HCEC 1CT (cell line): Measurements from ENCODE around the gene FAM170A.

ENCODE experiments used
- DNase-seq: peaks from one replicate; pipeline ENCODE4 v3.0.0-alpha.2; 2017

The FAM170A gene, protein sequence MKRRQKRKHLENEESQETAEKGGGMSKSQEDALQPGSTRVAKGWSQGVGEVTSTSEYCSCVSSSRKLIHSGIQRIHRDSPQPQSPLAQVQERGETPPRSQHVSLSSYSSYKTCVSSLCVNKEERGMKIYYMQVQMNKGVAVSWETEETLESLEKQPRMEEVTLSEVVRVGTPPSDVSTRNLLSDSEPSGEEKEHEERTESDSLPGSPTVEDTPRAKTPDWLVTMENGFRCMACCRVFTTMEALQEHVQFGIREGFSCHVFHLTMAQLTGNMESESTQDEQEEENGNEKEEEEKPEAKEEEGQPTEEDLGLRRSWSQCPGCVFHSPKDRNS

DNA sequence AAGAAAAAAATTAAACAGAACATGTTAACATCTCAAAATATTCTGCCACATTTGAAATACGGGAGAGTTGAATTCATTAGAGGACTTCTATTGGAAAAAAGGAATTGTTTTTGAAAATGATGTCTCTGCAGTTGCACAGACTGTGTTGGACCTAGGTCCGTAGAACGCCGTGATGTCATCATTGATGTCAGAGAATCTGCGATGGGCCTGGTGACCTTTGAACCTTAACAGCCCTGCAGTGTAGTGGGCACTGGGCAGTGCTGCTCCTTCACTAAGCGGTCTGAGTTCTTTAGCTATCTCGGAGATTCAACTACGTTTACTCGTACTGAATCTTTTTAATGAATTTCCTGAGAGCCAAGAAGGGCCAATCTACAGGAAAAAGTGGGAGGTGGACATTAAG lies at the start of gene FAM170A:
FAM170A (plus strand) TSS at position 220 of the 400 bp plus-strand sequence. CDS start 211 bp downstream, outside the sequence.
- no peak for DNase-seq

DNA sequence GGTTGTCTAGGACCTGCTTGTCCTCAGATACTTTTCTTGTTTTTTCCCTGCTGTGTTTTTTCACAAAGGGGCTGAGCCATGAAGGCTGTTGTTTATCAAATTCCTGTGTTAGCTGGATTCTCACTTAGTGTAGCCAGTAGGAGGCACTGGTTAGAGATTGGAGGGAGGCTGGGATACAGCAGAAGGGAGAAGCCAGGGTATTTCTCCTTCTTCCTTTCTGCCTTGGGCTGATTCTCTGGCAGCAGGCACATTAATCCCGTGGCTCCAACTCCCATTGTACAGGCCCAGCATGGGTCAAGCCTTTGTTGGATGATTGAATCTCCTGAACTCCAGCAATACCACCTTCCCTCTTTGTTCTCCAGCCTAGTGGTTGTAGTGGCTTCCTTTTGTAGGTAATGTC lies 46.4 kb upstream of the FAM170A start:
- DNase-seq: no peak

DNA sequence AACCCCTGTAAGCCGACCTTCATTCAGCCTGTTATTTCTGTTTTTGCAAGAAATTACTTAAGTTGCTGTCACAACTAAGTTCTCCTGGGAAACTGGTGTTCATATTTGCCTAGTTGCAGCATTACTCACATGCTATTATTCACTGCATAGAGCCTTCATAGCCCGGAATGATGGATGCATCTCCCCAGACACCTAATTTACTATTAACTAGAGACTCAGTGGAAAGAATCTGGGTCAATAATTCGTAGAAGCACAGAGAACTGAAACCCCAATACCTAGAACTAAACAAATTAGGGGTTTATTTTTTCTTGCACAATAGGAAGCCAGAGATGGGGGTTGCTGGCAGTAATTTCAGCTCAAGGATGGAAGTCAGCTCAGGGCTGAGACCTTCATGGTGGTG lies 45.7 kb upstream of the FAM170A start:
- DNase-seq: no peak

DNA sequence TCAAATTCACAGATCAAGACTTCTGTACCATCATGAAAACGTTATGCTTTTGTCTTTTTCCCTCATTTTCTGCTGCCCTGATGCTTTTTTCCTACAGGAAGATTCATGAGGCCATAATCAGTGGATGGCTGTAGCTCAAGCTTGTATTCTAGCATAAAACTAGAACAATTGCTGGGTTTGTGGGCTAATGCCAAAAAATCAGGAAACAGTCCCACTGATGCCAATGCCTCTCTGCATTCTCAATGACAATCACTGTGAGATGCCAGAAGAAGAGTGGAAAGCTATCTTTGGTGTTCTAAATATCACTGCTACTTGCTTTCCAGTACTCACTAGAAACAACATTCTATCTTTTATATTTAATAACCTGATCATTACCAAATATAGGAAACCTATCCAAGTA lies 33.3 kb upstream of the FAM170A start:
- DNase-seq: no peak

DNA sequence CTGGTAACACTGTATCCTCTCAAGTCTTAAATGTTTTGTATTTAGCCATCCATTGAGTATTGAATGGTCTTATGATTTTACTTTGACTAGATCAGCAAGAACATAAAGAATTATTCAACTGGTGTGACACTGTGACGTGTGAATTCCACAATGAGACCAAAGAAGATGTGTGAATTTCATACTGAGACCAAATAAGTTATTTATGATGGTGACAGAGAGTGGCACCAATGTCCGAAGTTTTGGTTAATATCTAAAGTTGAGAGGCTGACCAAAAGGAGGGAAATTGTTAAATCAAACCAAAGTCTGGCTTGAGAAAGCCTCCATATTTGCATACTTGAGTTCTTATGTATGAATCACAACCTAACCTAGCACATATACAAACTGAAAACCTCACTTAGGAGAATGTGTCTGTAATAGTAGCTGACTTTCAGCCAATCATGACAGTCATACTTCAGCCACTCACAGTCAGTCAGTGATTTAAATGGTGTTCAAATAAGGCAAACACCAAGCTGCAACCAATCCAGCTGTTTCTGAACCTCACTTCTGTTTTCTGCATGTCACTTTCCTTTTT lies 31.5 kb upstream of the FAM170A start:
- DNase-seq: no peak

DNA sequence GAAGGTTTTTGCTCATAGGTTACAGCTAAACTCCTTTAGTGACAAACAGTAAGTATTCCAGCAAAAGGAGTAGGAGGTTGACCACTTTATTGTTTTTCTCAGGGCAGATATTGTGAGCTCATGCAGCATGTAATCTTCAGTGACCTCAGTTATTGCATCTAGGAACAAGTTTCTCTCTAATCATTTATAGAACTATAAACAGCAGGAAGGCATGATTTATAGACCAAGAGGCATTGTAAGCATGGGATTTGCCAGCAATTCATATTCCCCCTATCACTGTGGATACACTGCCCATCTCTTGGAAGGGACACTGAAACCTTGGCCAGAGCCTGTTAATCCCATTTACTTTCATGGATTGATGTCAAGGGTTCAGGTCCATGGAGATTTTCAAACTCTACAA lies 15.4 kb upstream of the FAM170A start:
- no peak for DNase-seq

DNA sequence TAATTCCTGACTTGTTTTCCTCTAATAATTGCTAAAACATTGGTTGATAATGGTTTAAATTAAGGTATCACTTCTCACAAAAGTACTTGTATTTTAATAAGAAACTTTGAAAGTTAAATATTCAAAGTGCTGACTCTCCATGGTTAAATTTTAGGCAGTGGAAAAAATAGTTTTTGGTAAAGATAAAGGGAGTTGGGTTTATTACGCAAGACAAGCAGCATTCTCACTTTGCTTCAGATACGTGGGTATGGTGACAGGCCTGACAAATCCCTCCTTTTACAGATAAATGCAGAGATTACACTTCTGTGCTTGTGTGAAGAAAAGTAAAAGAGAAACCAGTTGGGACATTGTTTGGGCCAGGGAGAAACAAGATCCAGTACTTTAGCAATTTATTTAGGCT lies 14.5 kb upstream of the FAM170A start:
- no peak for DNase-seq

DNA sequence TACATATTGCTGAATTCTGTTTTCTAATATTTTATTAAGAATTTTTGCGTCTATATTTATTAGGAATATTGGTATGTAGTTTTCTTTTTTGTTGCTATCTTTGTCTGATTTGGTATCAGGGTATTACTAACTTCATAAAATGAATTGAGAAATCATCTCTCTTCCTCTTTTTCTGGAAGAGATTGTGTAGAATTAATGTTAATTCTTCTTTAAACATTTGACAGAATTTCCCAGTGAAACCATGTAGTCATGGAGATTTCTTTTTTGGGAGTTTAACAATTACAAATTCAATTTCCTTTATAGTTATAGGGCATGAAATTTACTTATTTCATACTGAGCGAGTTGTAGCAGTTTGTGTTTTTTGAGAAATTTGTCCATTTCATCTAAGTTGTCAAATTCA lies 3.3 kb upstream of the FAM170A start:
- no peak for DNase-seq

DNA sequence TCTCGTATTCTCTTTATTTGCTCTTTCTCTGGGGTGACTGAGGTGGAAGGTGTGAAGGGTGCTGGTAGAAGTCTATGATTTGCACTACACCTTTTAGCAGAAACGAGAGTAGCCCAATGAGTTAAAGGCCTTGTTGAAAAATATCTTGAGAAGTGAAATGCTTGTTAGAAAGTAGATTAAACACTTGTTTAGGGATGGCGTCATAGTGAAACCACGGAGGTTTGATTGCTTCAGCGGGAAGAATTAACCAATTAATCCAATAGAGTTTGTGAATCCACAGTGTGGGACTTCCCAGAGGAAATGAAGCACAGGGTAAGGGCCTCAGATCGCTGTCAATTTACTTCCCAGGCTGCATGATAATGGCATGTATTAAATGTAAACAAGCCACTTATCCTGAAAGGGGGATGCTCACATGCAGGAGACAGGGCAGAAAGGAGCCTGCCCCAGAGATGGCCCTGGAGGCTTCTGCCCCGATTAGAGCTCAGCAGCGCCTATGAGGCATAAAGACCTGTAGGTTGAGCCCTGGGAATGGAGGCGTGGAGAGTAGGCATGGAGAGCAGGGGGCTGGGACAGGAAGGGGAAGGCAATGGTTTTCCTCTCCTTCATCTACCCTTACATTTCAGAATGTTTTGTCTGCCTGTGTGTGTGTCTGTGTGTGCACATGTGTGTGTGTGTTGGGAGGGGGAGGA lies 1.5 kb downstream of the FAM170A start:
- DNase-seq: no peak

DNA sequence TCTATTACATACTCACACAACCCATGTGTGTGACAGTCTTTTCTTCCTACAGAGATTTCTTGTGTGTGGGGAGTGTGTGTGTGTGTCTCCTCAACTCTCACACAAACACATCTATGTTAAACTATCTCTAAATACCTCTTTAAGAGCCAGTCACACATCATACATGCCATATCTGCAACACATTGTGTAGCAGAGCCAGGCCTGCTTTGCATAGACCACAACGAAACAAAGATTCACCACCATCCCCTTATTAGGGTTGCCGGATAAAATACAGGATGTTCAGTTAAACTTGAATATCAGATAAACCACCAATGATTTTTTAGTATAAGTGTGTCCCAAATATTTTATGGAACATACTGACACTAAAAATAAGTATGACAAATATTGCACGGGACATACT lies 2.3 kb downstream of the FAM170A start:
- no peak for DNase-seq

DNA sequence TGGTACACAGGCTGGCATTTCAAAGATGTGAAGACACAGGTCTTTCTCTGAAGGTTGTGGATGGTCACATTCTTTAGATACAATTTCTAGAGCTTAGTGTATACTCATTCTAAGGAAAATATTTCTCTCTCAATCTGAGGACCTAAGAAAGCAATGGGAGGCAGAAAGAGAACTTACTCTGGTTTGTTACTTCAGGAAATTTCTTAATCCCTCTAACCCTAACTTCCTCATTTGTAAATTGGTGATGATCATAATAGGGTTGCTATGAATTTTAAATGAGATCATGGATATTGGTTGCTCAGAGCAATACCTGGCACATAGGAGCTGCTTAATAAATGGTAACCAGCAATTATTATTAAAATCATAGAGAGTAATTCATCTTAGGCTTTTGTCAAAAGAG lies 22.1 kb downstream of the FAM170A start:
- no peak for DNase-seq

DNA sequence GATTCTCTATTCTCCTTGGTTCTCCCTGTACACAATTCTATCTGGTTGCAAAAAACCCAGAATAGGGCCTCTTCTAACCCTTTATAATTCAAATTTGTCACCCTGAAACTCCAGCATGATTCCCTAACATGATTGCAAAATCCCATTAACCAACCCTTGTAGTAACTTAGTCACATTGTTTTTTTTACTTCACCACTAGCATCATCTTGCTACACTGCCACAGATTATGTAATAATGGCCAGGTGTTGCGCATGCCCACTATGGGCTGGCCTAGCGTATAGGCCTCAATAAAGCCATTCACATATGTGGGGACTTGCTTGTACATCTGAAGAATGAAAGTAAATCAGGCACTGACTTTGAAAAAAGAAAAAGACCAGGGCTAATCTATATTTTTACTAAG lies 25.7 kb downstream of the FAM170A start:
- DNase-seq: peak; percentile 32

DNA sequence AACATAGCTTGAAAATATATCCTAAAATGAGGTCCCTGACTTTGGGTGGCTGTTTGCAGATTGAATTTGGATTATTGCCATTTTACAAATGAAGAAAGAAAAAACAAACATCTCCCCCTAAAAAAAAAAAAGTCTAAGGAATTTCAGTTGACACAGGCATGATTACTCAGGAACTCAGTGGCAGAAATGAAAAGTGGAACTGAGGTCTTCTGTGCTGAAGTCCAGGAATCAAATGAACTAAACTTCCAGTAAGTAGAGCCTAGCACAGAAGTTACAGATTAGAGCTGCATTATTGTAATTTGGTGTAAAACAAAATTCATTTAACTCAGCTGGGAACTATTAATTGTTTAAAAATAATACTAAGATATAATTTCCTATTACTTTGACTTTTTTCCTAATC lies 26.7 kb downstream of the FAM170A start:
- no peak for DNase-seq

DNA sequence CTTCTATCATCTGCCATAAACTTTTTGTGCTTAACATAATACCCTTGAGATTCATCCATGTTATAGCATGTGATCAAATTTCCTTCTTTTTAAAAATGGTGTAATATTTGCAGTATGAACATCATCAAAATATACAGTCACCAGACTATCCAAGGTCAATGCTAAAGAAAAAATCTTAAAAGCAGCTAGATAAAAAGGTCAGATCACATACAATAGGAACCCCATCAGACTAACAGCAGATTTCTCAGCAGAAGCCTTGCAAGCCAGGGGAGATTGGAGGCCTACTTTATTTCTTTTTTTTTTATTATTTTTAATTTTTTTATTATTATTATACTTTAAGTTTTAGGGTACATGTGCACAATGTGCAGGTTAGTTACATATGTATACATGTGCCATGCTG lies 37.2 kb downstream of the FAM170A start:
- no peak for DNase-seq

DNA sequence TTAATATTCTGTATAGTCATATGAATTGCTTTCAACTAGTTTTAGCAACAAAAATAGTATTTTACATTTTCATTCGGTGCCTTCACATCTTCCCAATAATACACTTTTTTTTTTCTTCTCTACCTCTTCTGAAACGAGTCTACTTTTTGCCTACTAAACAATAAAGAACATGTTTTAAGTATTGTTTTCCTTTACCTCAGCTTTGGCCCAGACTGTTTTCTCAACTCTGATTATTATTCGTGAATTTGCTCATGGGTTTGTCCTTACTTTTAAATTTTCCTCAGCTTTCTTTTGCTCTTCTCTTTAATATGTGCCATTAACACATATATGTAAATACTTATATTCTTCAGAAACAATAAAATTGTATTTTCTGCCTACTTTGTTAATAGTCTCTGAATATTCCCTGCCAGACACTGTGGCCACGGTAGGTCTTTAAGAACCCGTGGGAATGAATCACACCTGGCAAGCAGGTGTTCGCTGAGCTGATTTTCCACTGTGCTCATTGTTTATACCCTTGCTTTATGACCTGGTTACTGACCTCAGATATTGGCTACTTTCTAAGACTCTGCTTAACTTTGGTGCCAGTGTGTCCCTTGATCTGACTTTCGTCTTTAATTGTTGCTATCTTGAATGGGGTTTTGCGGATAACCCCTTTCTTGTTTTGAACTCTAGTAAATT lies 49.1 kb downstream of the FAM170A start:
- DNase-seq: no peak

DNA sequence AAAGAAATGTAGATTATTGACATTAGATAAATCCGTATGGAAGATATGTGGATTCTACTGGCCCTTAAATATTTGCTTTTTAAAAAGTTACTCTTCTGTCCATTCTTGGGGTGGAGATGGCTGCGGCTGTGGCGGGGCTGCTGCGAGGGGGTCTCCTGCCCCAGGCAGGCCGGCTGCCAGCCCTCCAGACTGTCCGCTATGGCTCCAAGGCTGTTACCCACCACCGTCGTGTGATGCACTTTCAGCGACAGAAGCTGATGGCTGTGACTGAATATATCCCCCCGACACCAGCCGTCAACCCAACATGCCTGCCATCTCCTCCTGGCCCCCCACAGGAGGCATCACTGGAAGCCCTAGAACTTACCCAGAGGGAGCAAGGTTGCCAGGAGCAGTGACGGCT lies 50.7 kb downstream of the FAM170A start:
- no peak for DNase-seq

DNA sequence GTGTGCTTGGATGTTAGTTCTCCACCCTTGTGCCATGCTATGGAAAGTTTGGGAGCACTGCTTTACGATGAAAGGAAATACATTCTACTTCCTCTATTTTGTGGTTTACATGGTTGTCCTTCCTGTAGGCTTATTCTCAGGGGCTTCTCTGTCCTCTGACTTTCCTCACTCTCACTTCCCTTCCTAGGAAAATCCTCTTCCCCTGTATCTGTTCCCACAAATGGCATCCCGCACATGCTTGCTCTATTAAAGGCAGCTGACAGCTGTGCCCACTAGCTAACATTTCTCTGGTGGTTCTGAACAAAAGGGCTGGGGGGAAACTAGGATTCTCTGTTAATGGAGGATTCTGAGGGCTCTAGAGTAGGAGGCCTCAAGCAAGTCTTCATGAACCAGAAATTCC lies 52.4 kb downstream of the FAM170A start:
- no peak for DNase-seq

DNA sequence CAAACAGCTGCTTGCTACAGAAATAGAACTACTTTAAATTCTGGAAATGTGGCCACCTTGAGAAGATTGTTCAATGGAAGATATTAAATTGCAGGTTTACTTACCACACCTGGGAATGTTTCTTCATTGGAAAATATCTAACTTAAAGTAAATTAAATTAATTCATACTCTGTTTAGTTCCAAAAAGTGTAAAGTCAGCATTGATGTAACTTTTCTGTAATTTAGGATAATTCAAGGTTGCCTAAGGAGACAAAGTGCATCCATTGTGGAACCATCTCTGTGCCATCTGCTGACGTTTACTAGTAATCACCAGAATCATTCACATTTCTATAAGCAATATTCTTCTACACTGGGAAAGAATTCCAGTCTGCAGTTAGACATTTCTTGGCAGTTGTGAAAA lies 53.0 kb downstream of the FAM170A start:
- no peak for DNase-seq
